Calu3 (cell line): ENCODE measurements around the gene CD300LB. TPM values are rescaled to one million over a fixed set of nuclear protein-coding genes. Genes with fewer than 3 reads are reported as not detected.

Source experiments
- BruUV-seq: library from RNA; stranded (reverse); fragments of 400-500 nt; replicated peaks from 2 replicates; lab custom pipeline; 2021; lab: Mats Ljungman, UMichigan
- CTCF ChIA-PET: fragments of 300-600 bp; sonication (Branson Sonifier 250); formaldehyde crosslinking; loops from one replicate; lab custom pipeline; 2022; ENCODE audit warnings: antibody characterized with exemption; lab: Charles Lee
- DNase-seq: peaks from one replicate; pipeline ENCODE4 v3.0.0; 2022
- H3K27ac Mint-ChIP-seq: one replicate; pipeline ENCODE4 v1.8.0; 2022; ENCODE audit warnings: mixed read lengths; ENCODE audit not compliant: unreplicated experiment
- H3K27me3 Mint-ChIP-seq: one replicate; pipeline ENCODE4 v1.8.0; 2022; ENCODE audit warnings: mixed read lengths; ENCODE audit not compliant: unreplicated experiment
- H3K36me3 Mint-ChIP-seq: one replicate; pipeline ENCODE4 v1.8.0; 2022; ENCODE audit warnings: mild to moderate bottlenecking, moderate library complexity, mixed read lengths; ENCODE audit not compliant: insufficient read depth, unreplicated experiment
- H3K4me1 Mint-ChIP-seq: one replicate; pipeline ENCODE4 v1.8.0; 2022; ENCODE audit warnings: mild to moderate bottlenecking, low read depth, mixed read lengths; ENCODE audit not compliant: unreplicated experiment
- H3K4me3 Mint-ChIP-seq: one replicate; pipeline ENCODE4 v1.8.0; 2022; ENCODE audit warnings: mild to moderate bottlenecking, low read depth, moderate library complexity, mixed read lengths; ENCODE audit not compliant: unreplicated experiment
- H3K9me3 Mint-ChIP-seq: one replicate; pipeline ENCODE4 v1.8.0; 2022; ENCODE audit warnings: low read depth, mixed read lengths; ENCODE audit not compliant: unreplicated experiment
- CTCF ChIP-seq: fragments of 200-600 bp; IDR thresholded peaks from one replicate; pipeline ENCODE4 v1.8.0; 2022; ENCODE audit warnings: antibody characterized with exemption; ENCODE audit not compliant: unreplicated experiment
- intact Hi-C: fragments of 100-400 bp; cut with micrococcal nuclease; formaldehyde crosslinking; loops from one replicate; pipeline ENCODE4 v1.10.0; 2022; ENCODE audit not compliant: unreplicated experiment
- total RNA-seq: library from RNA; stranded (reverse); gene quantifications from 2 replicates; pipeline ENCODE4 v1.2.3, GENCODE V29; 2022

CD300LB gene
- total RNA-seq, 1 experiment from 2014 or later, result not detected

- Mint-ChIP-seq H3K4me1 (no peaks in the 10 kb centered on the region), H3K27me3 (peaks cover 91% of the 10 kb centered on the region), H3K9me3 (no peaks in the 10 kb centered on the region), H3K4me3 (no peak overlapping the region), H3K36me3 (no peaks in the 10 kb centered on the region), H3K27ac (no peak overlapping the region)
- no TSS peak for BruUV-seq
- no peak for TF ChIP-seq CTCF
- no peak for DNase-seq
- CTCF ChIA-PET, result no interaction called here
- intact Hi-C loops, result no loop called here
Measured at GRCh38 chr17:74547264-74547663, 16.0 kb upstream of the CD300LB start.

- no peak overlapping the region for H3K4me3 Mint-ChIP-seq
- H3K27ac Mint-ChIP-seq, result no peak overlapping the region
- no peaks in the 10 kb centered on the region for H3K9me3 Mint-ChIP-seq
- H3K36me3 Mint-ChIP-seq, result no peaks in the 10 kb centered on the region
- CTCF ChIA-PET, result no interaction called here
- H3K27me3 Mint-ChIP-seq, result peaks cover 91% of the 10 kb centered on the region
- DNase-seq, result no peak
- TF ChIP-seq CTCF, result no peak
- BruUV-seq, result no TSS peak
- no peaks in the 10 kb centered on the region for H3K4me1 Mint-ChIP-seq
- intact Hi-C loops, result no loop called here
Measured at GRCh38 chr17:74546586-74546985, 15.3 kb upstream of the CD300LB start.

- Mint-ChIP-seq H3K27ac (no peak within 1 kb of the TSS), H3K27me3 (peaks cover 88% of the 10 kb centered on the region), H3K36me3 (no peaks in the 10 kb centered on the region), H3K4me1 (no peaks in the 10 kb centered on the region), H3K4me3 (no peak within 1 kb of the TSS), H3K9me3 (no peaks in the 10 kb centered on the region)
- CTCF ChIA-PET, result interaction anchor here (0.6 kb wide), 1 partner anchor 29 kb away, joined by 3 read pairs; no protein-coding TSS in a partner anchor
- intact Hi-C loops, result no loop called here
- no peak for DNase-seq
- no peak for TF ChIP-seq CTCF
- no TSS peak for BruUV-seq
Measured at GRCh38 chr17:74545843-74546230, 14.6 kb upstream of the CD300LB start, which contains the start of gene CD300C. CD300C (minus strand) TSS chr17:74546115; CDS start chr17:74545782, 333 bp downstream.

- peaks cover 88% of the 10 kb centered on the region for H3K27me3 Mint-ChIP-seq
- H3K36me3 Mint-ChIP-seq, result no peaks in the 10 kb centered on the region
- no peak overlapping the region for H3K27ac Mint-ChIP-seq
- DNase-seq, result no peak
- no peaks in the 10 kb centered on the region for H3K4me1 Mint-ChIP-seq
- CTCF ChIA-PET, result interaction anchor here (0.6 kb wide), 1 partner anchor 29 kb away, joined by 3 read pairs; no protein-coding TSS in a partner anchor
- intact Hi-C loops, result no loop called here
- H3K9me3 Mint-ChIP-seq, result no peaks in the 10 kb centered on the region
- no TSS peak for BruUV-seq
- no peak for TF ChIP-seq CTCF
- no peak overlapping the region for H3K4me3 Mint-ChIP-seq
Measured at GRCh38 chr17:74544991-74545842, 13.9 kb upstream of the CD300LB start.
